KOPT-K1 (cell line): ENCODE measurements around the gene HSBP1.

Source experiments
- H3K27ac ChIP-seq: fragments of 200-600 bp; sonication (generic); 2 replicates; pipeline ENCODE4 v1.5.1; 2016; ENCODE audit warnings: antibody characterized with exemption, mild to moderate bottlenecking, low read depth, low read length; ENCODE audit not compliant: poor library complexity, severe bottlenecking
- H3K36me3 ChIP-seq: fragments of 200-600 bp; sonication (generic); 2 replicates; pipeline ENCODE4 v1.5.1; 2017; ENCODE audit warnings: antibody characterized with exemption, mild to moderate bottlenecking, low read length, moderate library complexity; ENCODE audit not compliant: insufficient read depth
- H3K9me3 ChIP-seq: fragments of 200-600 bp; sonication (generic); 2 replicates; pipeline ENCODE4 v1.5.1; 2017; ENCODE audit warnings: antibody characterized with exemption, low read length, mild to moderate bottlenecking; ENCODE audit not compliant: insufficient read depth, poor library complexity, severe bottlenecking

Gene HSBP1

GRCh38 chr16:83842291-83842690, 34.5 kb downstream of the HSBP1 start:
- Histone ChIP-seq H3K36me3 (no peaks in the 10 kb centered on the region), H3K27ac (no peak overlapping the region), H3K9me3 (no peaks in the 10 kb centered on the region)

DNA sequence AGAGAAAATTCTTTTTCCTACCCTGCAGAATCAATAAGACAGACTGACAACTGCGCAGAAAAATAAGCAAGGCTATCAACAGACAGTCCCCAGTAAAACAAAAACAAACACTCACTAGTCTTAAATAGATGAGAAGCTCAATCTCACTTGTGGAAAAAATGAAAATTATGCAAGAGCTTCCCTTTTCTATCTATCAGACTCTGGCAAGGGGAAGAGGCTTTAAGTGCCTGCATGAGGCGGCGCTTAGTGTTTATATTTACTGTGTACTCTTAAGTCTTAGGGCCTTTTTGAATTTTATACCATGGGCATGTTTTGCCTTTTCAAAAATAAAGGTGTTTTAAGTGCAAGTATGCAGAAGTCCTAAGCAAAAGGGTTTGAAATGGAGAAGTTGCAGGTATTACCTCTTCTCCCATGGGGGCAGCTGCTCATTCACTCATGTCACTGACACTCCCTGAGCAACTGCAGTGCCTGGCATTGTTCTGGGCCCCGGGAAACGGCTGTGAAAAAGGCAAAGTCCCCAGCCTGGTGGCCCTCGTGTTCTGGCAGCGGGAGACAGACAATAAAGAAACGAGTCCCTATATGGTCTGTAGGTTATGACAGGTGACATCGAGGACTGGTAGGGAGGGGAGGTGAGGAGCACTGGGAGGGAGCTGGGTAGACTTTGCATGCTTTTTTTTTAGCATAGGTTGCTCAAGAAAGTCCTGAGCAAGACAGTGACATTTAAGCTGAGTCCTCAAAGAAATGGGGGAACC, 35.2 kb downstream of the HSBP1 start:
- Histone ChIP-seq H3K9me3 (no peaks in the 10 kb centered on the region), H3K27ac (no peak overlapping the region), H3K36me3 (no peaks in the 10 kb centered on the region)

GRCh38 chr16:83843657-83844056, 35.9 kb downstream of the HSBP1 start:
- Histone ChIP-seq H3K27ac (no peak overlapping the region), H3K36me3 (no peaks in the 10 kb centered on the region), H3K9me3 (no peaks in the 10 kb centered on the region)

GRCh38 chr16:83845263-83845662, 37.5 kb downstream of the HSBP1 start:
- Histone ChIP-seq H3K9me3 (no peaks in the 10 kb centered on the region), H3K27ac (no peak overlapping the region), H3K36me3 (no peaks in the 10 kb centered on the region)

DNA sequence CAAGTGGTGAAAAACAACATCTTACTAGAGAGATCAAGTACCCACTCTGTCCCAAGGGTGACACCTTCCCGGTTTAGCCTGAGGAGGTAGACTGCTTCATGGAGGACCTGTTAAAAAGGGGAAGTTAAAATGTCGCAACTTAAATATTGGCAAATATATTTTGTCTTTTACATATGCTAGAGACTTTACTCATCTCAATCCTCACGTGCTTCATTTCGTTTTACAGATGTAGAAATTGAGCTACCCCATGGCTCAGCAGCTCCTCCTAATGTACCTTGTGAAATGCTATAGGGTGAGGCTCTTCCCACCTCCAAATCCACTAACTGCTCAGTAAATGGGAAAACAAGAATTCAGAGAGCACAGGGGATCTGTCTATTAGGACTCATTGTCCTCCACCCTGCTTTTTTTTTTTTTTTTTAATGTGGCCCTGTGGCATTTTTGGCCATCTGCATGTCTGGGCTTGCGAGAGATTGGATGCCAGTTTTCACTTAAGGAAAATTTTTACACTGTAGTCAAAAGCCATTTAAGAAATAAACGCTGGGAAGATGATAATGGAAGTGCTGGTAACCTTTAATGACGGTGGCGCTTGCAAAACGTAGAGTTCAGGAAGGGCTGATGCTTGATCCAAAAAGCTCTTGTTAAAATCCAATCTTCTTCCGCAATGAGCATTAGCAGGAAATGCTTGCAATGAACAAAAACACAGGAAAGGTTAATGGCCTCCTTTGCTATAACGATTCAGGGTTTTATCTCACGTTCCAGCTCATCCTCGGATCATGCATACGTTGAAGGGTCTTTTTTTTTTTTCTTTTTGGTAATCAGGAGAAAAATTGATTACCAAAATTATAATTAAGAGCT, 39.8 kb downstream of the HSBP1 start:
- Histone ChIP-seq H3K9me3 (no peaks in the 10 kb centered on the region), H3K27ac (no peak overlapping the region), H3K36me3 (no peaks in the 10 kb centered on the region)

DNA sequence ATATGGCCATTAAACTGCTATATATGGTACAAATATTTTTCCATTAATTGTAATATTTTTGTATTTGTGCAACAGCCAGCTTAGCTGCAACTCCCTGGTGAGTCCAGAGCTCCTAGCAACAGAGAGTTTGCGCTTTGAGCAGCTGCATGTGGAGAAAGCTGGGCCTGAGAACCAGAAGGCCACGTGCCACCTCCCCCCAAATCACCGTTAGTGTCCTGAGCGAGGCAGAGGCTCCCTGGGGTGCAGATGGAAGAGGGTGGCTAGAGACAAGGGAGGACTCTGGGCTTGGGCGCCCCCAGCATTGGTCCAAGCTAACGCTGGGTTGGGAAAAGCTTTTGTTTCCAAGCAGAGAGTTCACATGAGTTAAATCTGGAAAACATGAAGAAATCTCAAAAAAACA, 41.6 kb downstream of the HSBP1 start:
- no peaks in the 10 kb centered on the region for H3K9me3 ChIP-seq
- H3K36me3 ChIP-seq, result no peaks in the 10 kb centered on the region
- no peak overlapping the region for H3K27ac ChIP-seq

DNA sequence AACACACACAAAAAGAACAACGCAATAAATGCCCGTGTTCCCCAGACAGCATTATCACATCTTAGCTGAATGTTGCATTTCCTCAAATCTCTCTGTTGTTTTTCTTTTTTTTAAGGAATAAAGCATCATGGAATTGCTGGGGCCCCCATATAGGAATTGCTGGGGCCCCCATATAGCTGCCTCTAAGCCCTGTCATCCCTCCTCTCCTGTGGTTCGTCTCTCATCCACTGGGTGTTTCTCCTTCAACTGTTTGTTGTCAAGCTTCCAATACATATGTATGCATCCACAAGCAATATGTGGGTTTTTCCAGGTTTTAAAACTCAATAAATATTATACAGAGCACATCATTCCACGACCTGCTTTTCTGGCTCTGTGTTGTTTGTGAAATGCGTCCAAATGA, 43.2 kb downstream of the HSBP1 start:
- Histone ChIP-seq H3K9me3 (no peaks in the 10 kb centered on the region), H3K27ac (no peak overlapping the region), H3K36me3 (no peaks in the 10 kb centered on the region)

DNA sequence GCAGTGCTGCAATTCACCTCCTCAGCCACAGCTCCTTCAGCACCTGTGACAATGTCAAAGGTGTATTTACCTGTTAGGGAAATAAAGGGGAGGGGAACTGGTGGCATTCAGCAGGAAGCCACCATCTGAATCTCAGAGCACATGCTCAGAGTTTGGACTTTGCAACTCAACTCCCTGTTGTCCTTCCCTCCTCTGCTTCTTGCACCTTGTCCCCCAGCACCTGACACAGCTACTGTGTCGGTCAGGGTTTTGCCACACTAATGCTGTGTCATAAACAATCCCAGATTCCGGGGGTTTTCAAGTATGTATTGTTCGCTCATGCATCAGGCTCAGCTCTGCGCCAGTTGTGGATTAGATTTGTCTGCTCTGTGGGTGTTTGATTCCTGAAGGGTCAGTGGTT, 43.7 kb downstream of the HSBP1 start:
- H3K36me3 ChIP-seq, result no peaks in the 10 kb centered on the region
- H3K9me3 ChIP-seq, result no peaks in the 10 kb centered on the region
- H3K27ac ChIP-seq, result no peak overlapping the region

- Histone ChIP-seq H3K36me3 (no peaks in the 10 kb centered on the region), H3K27ac (no peak overlapping the region), H3K9me3 (no peaks in the 10 kb centered on the region)
These were observed 45.0 kb downstream of the HSBP1 start for GRCh38 chr16:83852774-83853173.

DNA sequence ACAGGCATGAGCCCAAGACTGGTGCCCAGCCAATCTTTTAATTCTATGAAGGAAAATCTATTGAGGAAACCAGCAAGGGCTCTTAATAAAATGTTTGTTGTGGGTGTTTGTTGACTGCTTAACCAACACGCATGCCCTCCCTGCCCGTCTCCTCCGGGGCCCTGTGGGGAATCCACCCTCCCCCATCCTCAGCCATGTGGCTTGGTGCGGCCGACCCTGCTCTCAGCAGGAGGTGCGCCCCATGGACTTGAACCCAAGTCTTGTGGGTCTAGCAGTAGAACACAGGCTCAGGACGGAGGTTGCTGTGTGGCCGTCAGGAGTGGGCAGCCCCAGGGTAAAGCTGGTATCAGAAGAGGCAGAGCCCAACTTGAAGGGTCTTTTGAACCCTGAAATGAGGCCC, 46.1 kb downstream of the HSBP1 start:
- Histone ChIP-seq H3K36me3 (no peaks in the 10 kb centered on the region), H3K27ac (no peak overlapping the region), H3K9me3 (no peaks in the 10 kb centered on the region)

GRCh38 chr16:83854420-83854819, 46.6 kb downstream of the HSBP1 start:
- Histone ChIP-seq H3K36me3 (no peaks in the 10 kb centered on the region), H3K27ac (no peak overlapping the region), H3K9me3 (no peaks in the 10 kb centered on the region)

DNA sequence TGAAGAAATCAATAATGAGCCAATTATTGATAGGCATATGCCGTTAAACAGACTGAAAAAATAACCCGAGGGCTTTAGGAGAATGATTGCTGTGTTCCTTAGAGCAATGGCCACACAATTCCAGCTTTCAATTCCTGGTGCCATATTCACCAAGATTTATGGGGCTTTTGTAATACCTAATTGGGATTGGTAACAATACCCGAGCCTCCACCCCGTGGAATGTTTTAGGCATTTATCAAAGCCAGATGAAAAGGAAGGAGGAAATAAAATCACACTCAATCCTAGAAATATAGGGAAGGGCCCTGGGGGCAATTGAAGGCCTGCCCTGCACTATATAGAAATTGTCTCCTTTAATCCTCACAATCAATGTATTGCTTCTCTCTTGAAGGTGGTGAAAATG, 49.0 kb downstream of the HSBP1 start:
- Histone ChIP-seq H3K9me3 (no peaks in the 10 kb centered on the region), H3K27ac (no peak overlapping the region), H3K36me3 (no peaks in the 10 kb centered on the region)

GRCh38 chr16:83859265-83859664, 51.5 kb downstream of the HSBP1 start:
- Histone ChIP-seq H3K27ac (no peak overlapping the region), H3K9me3 (peaks cover 11% of the 10 kb centered on the region), H3K36me3 (no peaks in the 10 kb centered on the region)

DNA sequence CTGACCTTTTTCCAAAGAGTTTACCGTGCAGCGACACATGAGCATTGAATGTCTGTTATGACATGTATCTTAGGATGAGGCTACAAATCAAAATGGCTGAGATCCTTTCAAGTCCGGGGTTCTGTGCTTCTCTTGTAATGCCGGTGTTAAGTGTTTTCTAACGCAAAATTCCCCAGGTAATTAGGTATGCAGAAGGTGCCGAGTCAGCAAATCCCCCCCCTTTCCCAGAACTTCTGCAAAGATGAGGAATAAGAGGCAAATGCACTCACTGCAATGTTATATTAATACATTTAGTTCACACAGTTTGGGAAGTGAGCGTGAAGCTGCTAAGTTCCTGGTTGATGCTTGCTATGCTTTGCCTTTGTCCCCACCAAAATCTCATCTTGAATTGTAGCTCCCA, 54.9 kb downstream of the HSBP1 start:
- no peak overlapping the region for H3K27ac ChIP-seq
- H3K36me3 ChIP-seq, result no peaks in the 10 kb centered on the region
- H3K9me3 ChIP-seq, result peaks cover 11% of the 10 kb centered on the region

GRCh38 chr16:83863682-83864081, 55.9 kb downstream of the HSBP1 start:
- Histone ChIP-seq H3K36me3 (no peaks in the 10 kb centered on the region), H3K27ac (no peak overlapping the region)

More at GRCh38 chr16:83863682-83864081, 55.9 kb downstream of the HSBP1 start:
- peaks cover 11% of the 10 kb centered on the region for H3K9me3 ChIP-seq
